Gastroesophageal sphincter (tissue), 4 donors: Measurements from ENCODE around the gene SMTNL2. TPM values are rescaled to one million over a fixed set of nuclear protein-coding genes. Genes with fewer than 3 reads are reported as not detected.

Source experiments
- ATAC-seq: fragments of 150-250 bp; one replicate; pipeline ENCODE4 v1.9.1; 2016; ENCODE audit warnings: mild to moderate bottlenecking, moderate library complexity
- H3K27ac ChIP-seq, 4 donors: fragments of 200-600 bp; sonication (generic) in 3 of 4; 1 replicate in 3 of 4; 2 replicates in 1 of 4; pipeline ENCODE4 v1.5.1; 2016 to 2019
- H3K27me3 ChIP-seq: fragments of 200-600 bp; sonication (generic); one replicate; pipeline ENCODE4 v1.5.1; 2019
- H3K36me3 ChIP-seq, 2 donors: fragments of 200-600 bp; sonication (generic); one replicate each; pipeline ENCODE4 v1.5.1; 2019; ENCODE audit warnings: control low read depth in 1 of 2
- H3K4me1 ChIP-seq, 3 donors: fragments of 200-600 bp; sonication (generic); 1 replicate in 2 of 3; 2 replicates in 1 of 3; pipeline ENCODE4 v1.5.1; 2016 to 2019; ENCODE audit warnings: control low read depth in 2 of 3
- H3K4me3 ChIP-seq, 2 donors: fragments of 200-600 bp; sonication (generic); one replicate each; pipeline ENCODE4 v1.5.1; 2019; ENCODE audit warnings: mild to moderate bottlenecking in 1 of 2, moderate library complexity in 1 of 2
- H3K9me3 ChIP-seq, 3 donors: fragments of 200-600 bp; sonication (generic); one replicate each; pipeline ENCODE4 v1.5.1; 2017 to 2019; ENCODE audit warnings: control low read depth in 2 of 3
- EP300 ChIP-seq: sonication (generic); formaldehyde crosslinking; IDR thresholded peaks from one replicate; pipeline ENCODE4 v1.6.1; 2017; ENCODE audit warnings: antibody characterized with exemption, mild to moderate bottlenecking
- POLR2A ChIP-seq, 2 donors: fragments of 450-650 bp; IDR thresholded peaks; one replicate each; pipeline ENCODE4 v1.6.1; 2017; ENCODE audit warnings: antibody characterized with exemption in 2 of 2, mild to moderate bottlenecking in 2 of 2, moderate library complexity in 1 of 2
- POLR2AphosphoS5 ChIP-seq: sonication (generic); formaldehyde crosslinking; IDR thresholded peaks from one replicate; pipeline ENCODE4 v1.6.1; 2017; ENCODE audit warnings: antibody characterized with exemption
- WGBS, 2 donors: methylation state at CpG; one replicate each; pipeline ENCODE4 v1.1.5; 2018; ENCODE audit warnings: low coverage in 1 of 2; 5-methylcytosine and 5-hydroxymethylcytosine counted together
- total RNA-seq, 4 donors: library from RNA; depleted of rRNA; stranded (reverse); fragments of >200 nt; gene quantifications; one replicate each; pipeline ENCODE4 v1.1.0, GENCODE V29; 2016
- TF ChIP-seq, protein P1 (sequence below), 4 experiments: fragments of 200-600 bp in 2 of 4; fragments of 450-650 bp in 2 of 4; sonication (generic) in 1 of 4; IDR thresholded peaks; one replicate each; pipeline ENCODE4 v1.5.1; 2017 to 2019; ENCODE audit warnings: antibody characterized with exemption in 4 of 4, mild to moderate bottlenecking in 2 of 4, moderate library complexity in 2 of 4

The SMTNL2 gene
- total RNA-seq, 4 donors from 2014 or later = 2.0 to 5.2 (median 3.7) TPM

DNA sequence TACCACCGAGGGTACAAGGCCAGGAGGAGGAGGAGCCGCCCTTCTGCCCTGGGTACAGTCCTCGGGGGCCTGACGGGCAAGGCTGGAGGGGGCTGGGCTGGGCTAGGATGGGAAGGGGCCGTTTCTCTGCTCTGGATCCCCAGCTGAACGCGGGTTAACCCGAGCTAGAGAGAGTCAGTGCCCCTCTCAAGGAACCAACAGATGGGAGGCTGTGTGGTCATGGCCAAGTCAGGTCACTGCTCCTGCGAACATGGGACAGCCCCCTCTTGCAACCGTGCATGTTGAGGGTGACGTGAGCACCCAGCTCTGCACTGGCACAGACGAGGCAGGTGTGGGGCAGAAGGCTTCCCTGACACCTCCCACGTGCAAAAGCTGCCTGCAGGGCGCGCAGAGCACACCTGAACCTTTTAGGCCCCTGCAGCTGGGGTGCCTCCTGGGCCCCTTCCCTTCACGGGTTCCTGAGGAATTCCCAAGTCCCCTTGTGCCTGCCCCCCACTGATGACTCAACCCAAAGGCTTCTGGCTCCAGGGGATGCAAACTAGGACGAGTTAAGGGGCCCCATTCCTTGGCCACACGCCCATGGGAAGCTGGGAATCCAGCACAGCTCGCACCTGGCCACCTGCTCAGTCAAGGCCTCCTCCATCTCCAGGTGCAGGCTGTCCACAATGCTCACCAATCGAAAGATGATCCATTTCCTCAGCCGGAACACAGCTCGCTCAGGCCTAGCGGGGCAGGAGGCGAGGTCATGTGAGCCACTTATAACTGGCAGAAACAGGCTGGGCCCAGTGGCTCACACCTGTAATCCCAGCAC is 35.4 kb upstream of the SMTNL2 start:
- no peaks in the 10 kb centered on the region for H3K27me3 ChIP-seq
- 60% methylated on average over 1 of the region's 24 CpGs; no CpG with 5 or more reads in 1 of the 2 donors for WGBS, 2 donors
- peaks cover 0 to 8% (median 2%) of the 10 kb centered on the region in 3 donors for H3K4me1 ChIP-seq
- H3K9me3 ChIP-seq = no peaks in the 10 kb centered on the region
- no peak overlapping the region for H3K27ac ChIP-seq
- H3K4me3 ChIP-seq = no peak overlapping the region
- TF ChIP-seq, protein P1, sequence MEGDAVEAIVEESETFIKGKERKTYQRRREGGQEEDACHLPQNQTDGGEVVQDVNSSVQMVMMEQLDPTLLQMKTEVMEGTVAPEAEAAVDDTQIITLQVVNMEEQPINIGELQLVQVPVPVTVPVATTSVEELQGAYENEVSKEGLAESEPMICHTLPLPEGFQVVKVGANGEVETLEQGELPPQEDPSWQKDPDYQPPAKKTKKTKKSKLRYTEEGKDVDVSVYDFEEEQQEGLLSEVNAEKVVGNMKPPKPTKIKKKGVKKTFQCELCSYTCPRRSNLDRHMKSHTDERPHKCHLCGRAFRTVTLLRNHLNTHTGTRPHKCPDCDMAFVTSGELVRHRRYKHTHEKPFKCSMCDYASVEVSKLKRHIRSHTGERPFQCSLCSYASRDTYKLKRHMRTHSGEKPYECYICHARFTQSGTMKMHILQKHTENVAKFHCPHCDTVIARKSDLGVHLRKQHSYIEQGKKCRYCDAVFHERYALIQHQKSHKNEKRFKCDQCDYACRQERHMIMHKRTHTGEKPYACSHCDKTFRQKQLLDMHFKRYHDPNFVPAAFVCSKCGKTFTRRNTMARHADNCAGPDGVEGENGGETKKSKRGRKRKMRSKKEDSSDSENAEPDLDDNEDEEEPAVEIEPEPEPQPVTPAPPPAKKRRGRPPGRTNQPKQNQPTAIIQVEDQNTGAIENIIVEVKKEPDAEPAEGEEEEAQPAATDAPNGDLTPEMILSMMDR (IDR thresholded peaks at IDR 0.05) = no peak
- no peak for TF ChIP-seq EP300
- TF ChIP-seq POLR2AphosphoS5 = no peak
- TF ChIP-seq POLR2A (IDR thresholded peaks at IDR 0.05) = no peak
- ATAC-seq = no peak
- H3K36me3 ChIP-seq = peaks cover 0 to 100% of the 10 kb centered on the region in 2 donors

DNA sequence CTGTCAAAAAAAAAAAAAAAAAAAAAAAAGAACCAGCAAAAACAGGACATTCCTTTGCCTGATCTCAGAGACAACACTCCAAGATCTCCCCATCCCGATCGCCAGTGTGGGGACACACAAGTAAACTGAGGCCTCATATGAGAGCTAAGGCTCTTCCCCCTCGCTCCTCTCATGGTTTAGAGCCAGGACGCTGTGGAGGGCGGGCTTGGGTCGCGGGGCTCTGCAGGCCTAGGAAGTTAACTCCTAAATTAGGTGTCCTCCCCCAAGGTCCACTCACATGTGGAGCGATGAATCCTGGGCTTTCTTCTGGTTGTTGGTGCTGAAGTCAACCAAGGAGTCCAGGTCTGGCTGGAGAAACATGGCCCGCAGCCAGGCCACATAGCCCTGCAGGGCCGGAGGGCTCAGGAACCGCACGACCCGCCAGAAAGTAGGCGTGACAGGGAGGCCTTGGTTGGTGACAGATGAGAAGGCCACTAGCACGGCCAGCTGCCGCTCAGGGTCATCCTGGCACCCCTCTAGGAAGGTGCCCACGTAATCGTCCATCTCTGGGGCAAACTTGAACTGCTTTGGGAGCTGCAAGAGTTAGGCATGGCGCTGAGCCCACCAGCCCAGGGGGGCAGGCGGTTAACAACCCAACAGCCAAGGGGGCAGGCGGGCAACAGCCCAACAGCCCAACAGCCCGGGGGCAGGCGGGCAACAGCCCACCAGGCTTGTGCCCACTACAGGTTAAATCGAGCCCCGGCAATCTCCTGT is 34.4 kb upstream of the SMTNL2 start:
- no peaks in the 10 kb centered on the region for H3K27me3 ChIP-seq
- no peak for ATAC-seq
- H3K9me3 ChIP-seq = no peaks in the 10 kb centered on the region
- H3K27ac ChIP-seq = no peak overlapping the region
- WGBS, 2 donors = 83 to 92% methylated on average over 2 to 5 of the region's 25 CpGs
- TF ChIP-seq EP300 = no peak
- no peak for TF ChIP-seq POLR2AphosphoS5
- TF ChIP-seq, protein P1 (IDR thresholded peaks at IDR 0.05) = no peak
- no peak for TF ChIP-seq POLR2A (IDR thresholded peaks at IDR 0.05)
- H3K4me3 ChIP-seq = no peak overlapping the region
- peaks cover 0 to 92% of the 10 kb centered on the region in 2 donors for H3K36me3 ChIP-seq
- peaks cover 0 to 19% (median 12%) of the 10 kb centered on the region in 3 donors for H3K4me1 ChIP-seq

DNA sequence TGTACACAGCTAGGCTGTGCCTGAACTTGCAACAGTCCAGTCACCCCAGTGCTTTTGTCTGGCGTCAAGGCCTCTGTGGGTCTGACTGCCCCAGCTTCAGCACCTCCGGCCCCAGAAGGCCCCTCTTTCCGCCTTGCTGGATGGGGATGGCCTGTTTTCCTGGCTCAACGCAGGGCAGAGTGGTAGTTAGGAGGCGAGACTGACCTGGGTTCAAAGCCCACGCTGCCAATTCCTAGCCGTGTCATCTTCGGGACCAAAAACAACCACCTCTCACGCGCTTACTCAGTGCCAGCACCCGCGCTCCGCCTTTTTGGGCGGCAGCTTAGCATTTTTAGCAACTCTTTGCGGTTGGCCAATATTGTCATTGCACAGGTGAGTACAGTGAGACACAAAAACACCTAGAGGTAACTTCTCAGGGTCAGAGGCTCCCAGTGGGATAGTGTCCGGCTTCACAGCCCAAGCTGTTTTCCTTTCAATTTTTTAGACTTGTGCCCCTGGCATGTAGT is 33.7 kb upstream of the SMTNL2 start:
- peaks cover 0 to 85% of the 10 kb centered on the region in 2 donors for H3K36me3 ChIP-seq
- H3K27ac ChIP-seq = no peak overlapping the region
- H3K27me3 ChIP-seq = no peaks in the 10 kb centered on the region
- H3K4me3 ChIP-seq = no peak overlapping the region
- no peak for ATAC-seq
- WGBS, 2 donors = 90 to 96% methylated on average over 12 to 13 of the region's 16 CpGs
- no peaks in the 10 kb centered on the region for H3K9me3 ChIP-seq
- TF ChIP-seq EP300 (no peak), POLR2A (IDR thresholded peaks at IDR 0.05) (no peak), POLR2AphosphoS5 (no peak)
- TF ChIP-seq, protein P1 (IDR thresholded peaks at IDR 0.05) = no peak
- peaks cover 0 to 19% (median 12%) of the 10 kb centered on the region in 3 donors for H3K4me1 ChIP-seq

DNA sequence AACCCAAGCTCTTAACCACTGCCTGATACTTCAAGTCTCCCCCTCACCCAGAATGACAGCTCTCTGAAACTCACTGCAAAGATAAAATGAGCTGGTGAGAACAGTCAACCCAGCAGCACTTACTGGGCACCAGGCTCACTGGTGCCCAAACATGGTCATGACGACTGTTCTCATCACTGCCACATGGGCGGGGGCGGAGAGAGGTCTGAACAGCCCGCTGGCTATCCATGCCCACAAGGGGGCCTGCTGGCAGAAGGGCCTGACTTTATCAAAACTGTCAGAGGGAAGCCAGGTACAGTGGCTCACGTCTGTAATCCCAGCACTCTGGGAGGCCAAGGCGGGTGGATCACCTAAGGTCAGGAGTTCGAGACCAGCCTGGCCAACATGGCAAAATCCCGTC is 33.2 kb upstream of the SMTNL2 start:
- ATAC-seq = no peak
- Histone ChIP-seq H3K27me3 (no peaks in the 10 kb centered on the region), H3K4me3 (no peak overlapping the region), H3K36me3 (peaks cover 0 to 80% of the 10 kb centered on the region in 2 donors), H3K27ac (no peak overlapping the region), H3K4me1 (peaks cover 0 to 25% (median 16%) of the 10 kb centered on the region in 3 donors), H3K9me3 (no peaks in the 10 kb centered on the region)
- no CpG with 5 or more reads among the region's 8 CpGs for WGBS, 2 donors
- TF ChIP-seq, protein P1 (IDR thresholded peaks at IDR 0.05) = no peak
